NCI-H187 (cell line): ENCODE measurements around the gene LYPD1.

Experiments
- DNase-seq, 2 experiments: peaks; one replicate each; lab custom pipeline; 2025; lab: John Stamatoyannopoulos, UW

The LYPD1 gene

DNA sequence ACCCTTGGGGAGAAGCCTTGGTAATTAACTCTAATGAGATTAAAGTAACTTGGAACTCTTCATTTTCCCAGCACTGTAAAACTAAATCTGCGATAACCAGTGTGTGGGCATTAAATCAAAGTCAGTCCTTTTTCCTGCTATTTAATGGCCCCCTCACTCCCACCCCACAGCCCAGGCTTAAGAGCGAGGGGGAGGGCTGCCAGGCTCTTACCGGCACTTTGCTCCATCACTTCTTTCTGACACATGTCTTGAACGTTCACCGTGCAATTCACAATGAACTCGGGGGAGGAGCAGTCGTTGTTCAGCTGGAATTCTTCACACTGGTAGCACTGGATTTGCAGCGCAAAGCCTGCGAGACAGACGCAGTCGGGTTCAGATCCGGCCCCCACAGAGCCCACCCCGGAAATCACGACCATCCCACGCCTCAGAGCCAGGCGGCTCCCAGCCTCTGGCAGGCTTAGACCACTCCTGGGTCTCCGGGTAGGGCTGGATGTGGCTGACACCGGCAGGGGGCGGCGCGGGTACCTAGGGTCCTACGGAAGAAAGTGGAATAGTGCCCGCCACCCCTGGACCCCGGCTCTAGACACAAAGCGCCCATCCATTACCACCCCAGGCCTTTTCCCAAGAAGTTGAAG, 1.7 kb downstream of the LYPD1 start:
- no peak for DNase-seq

DNA sequence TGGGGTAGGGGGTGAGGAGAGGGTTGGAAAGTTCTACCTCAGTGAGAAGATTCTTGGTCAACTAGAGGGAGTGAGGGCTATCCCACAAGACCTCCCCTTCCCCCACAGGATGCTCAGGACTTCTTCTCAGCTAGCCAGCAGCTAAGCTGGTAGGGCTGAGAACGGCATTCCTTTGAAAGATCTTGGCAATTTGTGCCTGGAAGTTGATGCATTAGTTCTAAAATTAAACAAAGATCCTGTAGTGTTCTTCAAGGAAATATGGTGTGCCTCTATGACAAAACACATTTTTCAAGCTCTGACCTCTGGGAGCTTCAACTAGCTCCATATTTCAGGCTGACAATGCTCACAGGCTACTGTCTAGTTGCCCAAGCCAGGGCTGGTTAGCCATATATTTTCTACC, 2.3 kb downstream of the LYPD1 start:
- no peak for DNase-seq

DNA sequence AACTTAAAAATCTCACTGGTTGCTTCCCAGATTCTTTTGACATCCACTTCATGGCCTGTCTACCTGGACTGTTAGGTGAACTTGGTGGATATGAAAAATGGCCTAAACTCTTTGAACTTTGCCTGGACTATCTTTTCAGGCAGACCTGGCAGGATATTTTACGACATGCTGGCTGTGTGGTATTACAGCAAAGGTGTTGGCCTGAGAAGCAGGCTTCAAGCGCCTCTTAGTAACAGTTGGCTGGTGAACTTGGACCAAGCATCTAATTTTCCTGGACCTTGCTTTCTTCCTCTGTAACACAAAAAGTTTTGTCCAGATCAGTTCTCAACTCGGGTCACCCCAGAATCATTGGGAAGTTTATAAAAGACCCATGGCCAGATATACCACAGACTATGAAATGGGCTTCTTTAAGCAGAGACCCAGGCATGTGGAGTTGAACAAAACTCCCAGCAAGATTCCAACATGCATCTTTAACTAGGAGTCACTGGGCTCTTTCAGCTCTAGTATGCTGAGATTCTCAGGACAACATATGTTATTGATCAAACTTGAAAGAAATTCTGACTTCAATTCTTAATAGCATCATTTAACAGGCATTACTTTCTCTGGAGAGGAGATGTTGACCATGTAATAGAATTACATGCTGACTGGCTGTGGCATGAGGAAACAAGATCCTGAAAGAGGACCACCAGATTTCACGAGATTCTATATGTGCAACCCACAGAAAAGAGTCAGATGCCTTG, 4.4 kb downstream of the LYPD1 start:
- DNase-seq = no peak

DNA sequence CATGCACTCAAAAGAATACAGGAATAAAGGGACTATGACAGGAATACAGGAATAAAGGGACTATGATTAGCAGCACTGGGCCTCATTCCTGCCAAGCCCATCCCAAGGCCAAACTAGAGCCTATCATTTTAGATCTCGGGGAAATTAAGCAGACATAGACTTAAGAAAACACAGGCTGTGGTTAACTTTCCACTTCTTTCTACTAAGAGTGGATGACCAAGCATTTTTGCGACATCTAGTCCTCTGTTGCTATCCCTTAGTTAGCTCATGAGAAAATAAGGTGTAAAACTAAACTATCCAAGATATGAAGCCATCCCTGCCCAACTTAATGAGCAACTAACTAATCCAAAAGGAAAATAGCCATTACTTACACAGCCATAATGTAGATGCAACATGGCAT, 5.9 kb downstream of the LYPD1 start:
- no peak for DNase-seq

DNA sequence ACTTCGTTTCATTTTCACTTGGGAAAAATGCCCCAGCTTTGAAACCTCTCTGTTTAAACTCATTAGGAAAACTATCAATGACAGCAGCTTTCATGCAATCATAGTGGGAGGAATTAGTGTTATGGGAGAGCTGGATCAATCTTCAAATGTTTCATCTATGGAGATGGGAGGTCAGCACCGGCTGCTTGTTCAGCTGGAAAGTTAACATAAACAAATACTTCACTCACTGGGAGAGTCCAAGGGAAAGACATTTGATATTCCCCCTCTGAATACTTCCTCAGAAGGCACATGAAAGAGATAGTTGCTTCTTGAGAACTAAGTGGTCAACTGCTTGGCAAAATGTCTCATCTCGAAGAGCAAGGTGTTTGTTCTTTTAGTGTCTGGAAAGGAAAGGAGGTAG, 7.3 kb downstream of the LYPD1 start:
- no peak for DNase-seq

DNA sequence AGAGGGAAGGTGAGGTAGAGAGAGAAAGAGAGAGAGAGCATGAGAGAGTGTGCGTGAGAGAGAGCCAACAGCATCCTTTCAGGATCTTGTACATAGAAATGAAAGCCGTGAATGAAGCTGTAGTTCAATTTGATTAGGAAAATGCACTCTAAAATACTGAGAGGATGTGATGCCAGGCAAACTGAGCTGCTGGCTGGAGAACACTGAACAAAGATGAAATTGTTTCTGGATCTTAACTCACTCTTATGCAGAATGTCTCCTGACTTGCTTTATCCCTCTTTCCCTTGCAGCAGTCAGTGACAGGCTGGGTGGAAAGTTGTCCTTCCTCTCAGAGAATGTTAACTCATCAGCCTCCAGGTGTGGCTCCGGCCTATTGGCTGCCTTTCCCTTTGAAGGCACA, 10.7 kb downstream of the LYPD1 start:
- DNase-seq = no peak

DNA sequence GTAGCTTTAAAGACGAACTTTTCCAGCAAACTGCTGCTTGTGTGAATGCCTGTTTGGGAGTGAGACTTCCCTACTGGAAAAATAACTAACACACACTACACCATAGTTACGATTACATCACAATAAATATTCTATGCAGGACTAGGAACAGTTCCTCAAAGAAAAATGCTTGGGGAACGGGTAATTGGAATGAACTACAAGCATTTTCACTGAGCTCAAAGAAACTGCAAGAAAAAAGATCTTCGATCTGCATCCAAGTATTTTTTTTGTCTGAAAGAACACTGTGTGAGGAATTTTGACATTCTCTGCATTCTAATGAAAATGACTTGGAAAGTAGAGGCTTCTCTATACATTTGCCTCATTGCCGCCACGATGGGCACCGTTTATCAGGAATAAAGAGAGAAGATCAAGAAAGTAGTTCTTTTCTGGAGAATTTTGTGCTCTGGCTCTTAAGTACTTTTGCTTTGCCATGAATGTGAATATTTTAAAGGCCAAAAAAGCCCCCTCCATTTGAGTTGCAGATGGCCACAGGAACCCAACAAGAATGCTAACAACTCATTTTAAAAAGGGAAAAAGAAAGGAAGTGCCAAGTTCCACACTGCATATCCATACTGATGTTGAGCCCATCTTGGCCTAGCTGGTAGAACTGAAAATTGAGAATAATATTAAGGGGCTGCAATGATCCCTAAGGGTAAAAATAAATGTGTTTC, 13.6 kb downstream of the LYPD1 start:
- no peak for DNase-seq

DNA sequence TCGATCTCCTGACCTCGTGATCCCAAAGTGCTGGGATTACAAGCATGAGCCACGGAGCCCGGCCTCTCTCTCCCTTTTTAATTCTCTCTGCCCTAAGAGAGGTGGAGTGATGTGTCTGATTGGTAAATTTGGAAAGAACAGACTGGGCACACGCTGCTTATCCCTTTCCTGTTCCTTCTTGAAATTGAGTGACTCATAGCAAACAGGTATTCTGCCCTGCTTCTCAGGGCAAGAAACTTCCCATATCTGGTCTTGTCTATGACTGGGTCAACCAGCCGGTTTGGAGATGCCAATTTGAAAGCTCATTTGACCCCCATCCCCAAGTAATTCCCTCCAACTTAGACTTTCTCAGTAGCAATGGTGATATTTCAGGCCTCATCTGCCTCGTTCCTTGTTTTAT, 15.0 kb downstream of the LYPD1 start:
- DNase-seq = no peak

DNA sequence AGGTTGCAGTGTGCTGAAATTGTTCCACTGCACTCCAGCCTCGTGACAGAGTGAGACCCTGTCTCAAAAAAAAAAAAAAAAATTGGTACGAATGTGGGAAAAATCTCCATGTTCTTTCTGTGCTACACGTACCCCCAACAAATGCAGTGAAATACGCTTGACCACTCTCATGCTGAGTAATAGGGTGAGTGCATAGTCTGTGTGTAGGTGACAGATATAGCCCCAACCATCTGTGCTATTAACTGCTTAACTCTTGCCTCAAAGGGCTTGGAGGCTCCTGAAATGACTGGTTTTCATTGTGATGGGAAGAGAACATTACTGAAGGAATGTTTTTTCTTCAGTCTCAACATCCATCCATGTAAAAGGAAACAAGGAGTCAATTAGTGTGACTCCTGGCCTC, 15.7 kb downstream of the LYPD1 start:
- DNase-seq = no peak

DNA sequence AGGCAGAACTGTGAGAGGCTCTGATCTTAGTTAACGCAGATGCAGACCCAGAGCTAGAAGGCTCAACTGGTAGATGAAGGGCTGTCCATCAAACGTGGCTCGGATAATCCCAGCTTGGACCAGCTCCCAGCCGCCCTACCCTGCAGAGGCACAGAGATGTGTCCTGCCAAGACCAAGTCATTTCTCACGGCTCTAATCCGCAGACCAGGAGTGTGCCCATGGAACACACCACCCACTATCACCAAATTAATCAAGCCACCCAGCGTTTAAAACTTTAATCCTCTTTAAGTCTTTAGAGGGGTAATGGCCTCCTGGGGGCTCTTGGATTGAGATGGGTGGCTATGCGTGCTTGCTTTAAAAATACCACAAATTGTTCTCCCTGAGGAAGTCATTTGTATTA, 17.5 kb downstream of the LYPD1 start:
- DNase-seq = no peak

DNA sequence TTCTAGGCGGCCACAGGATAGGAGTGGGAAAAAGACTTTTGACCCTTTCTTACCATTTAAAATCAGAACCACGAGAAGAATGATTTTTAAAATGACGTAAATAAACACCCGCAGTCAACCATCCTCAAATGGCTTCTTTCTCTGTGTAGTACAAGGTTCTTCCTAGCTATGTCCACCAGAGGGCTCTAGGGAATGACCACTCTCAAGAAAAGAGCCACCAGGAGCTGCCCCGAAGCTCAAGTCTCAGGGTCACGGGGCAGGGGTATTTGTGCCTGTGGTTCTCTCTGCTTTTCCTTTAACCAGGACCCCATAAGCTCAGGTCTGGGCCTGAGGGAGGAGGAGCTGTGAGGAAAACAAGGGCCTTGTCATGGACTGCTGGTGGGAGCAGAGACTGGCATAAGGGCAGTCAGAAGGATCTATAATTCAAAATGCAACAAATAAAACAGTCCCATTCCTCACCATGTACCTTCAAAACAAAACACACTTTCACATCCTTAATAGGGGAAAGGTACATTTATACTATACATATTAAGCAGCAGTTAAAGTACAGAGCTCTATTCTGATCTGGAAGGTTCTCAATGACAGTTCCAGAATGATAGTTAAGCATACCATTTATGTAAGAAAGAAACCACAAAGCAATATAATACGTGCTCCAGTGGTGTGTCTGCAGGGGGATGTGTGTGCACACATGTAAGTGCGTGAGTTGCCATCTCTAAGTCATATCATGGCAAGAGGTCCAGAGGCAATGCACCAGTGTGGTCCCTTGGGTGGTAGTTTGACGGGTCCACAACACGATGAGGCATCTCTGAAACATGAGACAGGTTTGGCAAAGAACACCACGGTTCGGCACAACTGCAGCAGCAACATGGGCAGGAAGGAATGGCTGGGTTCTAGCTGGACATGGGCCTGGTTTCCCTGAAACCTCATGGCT, 18.6 kb downstream of the LYPD1 start:
- no peak for DNase-seq

DNA sequence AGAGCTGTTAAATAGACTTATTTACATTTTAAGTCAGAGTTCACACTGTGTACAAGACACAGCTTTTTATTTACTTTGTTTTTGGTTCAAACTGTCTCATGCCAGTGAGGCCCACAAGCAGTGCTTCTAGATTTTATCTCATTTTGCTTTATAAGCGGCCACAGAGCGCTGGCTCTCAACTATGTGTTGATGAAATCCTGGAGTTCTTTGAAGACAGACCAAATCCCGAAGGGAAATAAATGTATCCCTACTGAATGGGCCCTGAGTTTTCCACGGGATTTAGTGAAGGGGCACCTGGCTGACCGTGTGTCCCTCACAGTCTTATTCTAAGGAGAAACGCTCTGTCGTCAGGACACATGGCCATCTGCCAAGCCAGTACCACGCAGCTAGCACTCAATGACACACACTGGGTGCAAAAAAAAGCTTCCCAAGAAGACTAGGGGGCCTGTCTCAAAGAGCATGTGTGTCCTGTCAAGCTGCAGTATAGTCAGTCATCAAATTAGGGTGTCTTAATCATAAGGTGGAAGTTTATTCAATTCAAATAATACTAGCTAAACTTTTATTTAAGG, 23.4 kb downstream of the LYPD1 start:
- DNase-seq = no peak

DNA sequence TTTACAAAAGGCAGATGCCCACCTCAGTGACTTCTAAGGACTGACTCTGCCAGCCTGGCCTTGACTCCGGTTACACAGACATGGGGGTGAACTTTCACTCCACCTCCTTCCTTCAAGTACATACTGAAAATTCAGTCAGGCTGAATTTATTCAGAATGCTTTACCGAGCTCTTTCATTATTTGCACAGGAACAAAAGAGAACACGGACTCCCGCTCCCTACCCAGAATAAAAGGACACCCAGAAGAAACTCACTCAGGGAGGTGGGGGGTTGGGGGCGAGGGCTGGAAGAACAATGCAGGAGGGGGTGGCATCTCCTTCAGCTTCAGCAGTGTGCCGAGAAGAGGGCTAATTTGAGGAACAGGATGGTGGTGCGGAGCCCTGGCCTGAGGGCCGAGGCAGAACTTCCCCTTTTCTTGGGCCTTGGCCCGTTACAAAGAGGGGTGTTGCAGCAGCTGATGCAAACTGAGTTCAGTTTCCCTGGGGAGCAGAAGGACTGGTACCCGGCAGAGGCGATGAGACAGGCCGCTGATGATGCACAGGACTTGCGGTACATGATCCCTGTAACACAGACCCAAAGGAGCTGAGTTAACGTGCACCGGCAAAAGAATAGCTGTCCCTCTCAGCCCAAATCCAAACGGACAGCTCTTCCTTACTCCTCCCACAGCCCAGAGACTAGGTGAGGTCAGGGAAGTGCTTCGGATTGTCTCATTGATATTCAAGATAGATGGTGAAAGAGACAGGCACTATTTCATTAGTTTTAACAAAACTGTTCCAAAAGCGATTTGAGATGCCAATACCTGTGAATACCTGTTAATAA, 24.1 kb downstream of the LYPD1 start:
- DNase-seq = no peak

DNA sequence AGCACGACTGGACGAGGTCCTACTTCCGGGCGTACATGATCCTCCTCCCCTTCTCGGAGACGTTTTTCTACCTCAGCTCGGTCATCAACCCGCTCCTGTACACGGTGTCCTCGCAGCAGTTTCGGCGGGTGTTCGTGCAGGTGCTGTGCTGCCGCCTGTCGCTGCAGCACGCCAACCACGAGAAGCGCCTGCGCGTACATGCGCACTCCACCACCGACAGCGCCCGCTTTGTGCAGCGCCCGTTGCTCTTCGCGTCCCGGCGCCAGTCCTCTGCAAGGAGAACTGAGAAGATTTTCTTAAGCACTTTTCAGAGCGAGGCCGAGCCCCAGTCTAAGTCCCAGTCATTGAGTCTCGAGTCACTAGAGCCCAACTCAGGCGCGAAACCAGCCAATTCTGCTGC, 24.8 kb downstream of the LYPD1 start:
- peak; percentile 32 to 59 for DNase-seq

DNA sequence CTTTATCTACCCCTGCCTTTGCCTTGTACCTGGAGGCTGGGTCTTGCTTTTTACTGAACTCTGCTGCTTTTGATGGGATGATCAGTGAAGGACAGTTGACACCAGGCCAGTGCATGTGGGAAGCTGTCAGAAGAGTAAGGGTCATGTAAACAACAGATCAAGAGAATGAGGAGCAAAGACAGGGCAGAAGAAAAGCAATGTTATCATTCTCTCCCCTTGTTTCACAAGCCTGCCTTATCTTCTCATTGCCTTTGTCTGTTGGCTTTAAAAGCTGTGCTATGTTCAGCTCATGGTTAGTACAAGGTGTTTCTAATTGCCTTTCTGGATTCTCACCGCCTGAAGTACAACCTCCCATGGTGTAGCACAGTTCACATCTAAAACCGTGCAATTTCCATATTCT, 27.6 kb downstream of the LYPD1 start:
- no peak for DNase-seq

DNA sequence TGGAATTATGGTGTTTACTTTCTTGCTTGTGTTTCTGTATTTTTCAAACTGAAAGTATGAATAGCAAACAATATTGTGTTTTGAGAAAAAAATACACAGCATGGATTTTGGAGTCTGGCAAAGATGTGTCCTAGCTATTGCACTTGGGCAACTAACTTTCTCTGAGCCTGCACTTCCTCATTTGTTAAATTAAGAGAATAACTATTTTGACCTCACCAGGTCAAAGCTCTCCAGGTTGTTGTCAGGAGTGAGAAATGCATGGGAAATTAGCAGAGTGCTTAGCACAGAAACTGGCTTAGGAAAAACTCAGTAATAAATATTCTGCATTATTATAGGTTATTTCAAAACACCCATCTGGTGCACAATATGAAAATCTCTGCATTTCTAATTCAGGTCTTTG, 28.2 kb downstream of the LYPD1 start:
- no peak for DNase-seq

DNA sequence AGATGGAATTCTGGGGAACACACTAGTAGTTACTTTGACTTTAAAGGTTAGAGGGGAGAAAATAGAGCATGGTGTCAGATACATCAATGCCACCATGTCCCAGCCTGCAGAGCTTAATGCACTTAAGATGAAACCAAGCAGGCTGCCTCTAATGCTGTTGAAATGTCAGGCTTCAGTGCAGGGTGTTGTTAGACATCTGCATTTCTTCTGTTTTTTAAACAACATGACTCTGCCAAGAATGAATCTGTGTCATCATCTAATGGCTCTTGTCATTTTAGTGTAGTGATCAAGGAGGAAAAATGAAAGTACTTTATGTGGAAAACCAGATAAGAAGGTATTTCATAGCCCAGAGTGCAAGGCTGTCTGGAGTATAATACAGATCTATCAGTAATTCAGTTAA, 29.9 kb downstream of the LYPD1 start:
- no peak for DNase-seq

DNA sequence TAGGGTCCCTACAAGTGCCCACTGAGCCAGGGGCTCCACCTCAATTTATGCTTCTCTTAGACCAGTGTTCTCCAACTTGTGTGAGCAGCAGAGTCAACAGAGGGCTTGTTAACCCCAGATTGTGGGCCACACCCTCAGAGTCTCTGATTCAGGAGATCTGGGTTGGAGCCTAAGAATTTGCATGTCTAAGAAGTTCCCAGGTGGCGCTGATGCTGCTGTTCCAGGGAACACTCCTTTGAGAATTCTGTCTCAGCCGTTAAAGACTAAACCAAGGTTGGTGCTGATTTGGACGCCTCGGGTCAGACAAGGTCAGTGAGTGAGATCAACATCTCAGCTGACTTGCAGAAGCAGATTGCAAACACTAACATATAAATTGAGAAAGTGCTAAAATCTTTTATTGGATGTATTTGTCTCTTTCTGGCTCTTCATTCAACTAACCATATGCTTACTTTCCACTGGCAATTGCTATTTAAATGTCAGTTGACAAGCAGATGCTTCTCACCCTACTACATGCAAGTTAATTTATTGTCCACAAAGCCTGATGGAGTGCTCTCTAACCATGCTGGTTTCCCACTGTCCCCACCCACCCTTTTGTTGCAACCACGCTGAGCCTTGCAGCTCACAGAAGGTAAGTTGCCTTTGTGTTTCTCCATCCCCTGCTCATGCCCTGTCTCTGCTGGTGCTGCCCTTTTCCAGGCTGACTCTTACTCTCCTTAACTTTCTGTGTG, 31.5 kb downstream of the LYPD1 start:
- DNase-seq = peak; percentile 56 to 57

DNA sequence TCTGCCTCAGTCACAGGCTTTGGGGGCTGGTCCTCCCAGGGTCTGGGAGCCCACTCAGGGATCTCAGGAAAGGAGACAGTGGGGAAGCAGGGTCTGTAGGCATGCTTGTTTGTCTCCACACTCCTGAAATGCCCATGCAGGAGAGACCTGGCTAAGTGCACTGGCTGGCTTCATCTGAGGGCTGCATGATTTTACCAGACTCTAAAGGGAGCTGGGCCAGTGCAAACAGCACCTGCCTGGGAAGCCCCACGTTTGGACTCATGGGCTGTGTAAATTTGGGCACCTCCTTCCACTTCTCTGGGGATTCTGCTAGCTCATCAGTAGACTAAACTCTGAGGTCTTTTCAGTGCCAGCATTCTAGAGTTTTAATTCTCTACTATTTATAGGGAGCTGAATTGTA, 33.7 kb downstream of the LYPD1 start:
- no peak for DNase-seq

DNA sequence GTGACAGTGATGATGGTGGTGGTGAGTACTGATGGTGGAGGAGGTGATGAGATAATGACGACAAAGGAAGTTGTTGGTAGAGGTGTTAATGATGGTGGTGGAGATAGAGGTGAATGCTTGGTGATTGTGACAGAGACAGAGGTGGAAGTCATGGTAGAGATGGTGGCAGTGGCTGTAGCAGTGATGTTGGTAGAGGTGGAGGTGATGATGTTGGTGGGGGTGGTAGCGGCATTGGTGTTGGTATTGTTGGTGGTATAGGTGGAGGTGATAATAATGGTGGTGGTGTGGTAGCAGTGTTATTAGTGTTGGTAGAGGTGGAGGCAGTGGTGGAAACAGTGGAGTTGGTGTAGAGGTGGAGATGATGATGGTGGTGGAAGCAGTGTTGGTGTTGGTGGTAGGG, 36.4 kb downstream of the LYPD1 start:
- no peak for DNase-seq
